Karpas-422 (cell line): ENCODE results near the gene TASP1. TPM values are rescaled to one million over a fixed set of nuclear protein-coding genes. Genes with fewer than 3 reads are reported as not detected.
"Not testable (repeated sequence)": the region's sequence is repeated elsewhere in the genome, so short reads cannot be mapped to it uniquely, and the experiment has no call there.

Experiments
- DNase-seq: peaks from one replicate; pipeline ENCODE4 v3.0.0-alpha.2; 2015
- H2AFZ ChIP-seq: fragments of 200-600 bp; sonication (generic); 2 replicates; pipeline ENCODE4 v1.6.1; 2014; ENCODE audit warnings: antibody characterized with exemption, low read length, mixed read lengths
- H3K27ac ChIP-seq: fragments of 200-600 bp; sonication (generic); 2 replicates; pipeline ENCODE4 v1.5.1; 2014; ENCODE audit warnings: mild to moderate bottlenecking, low read length, moderate library complexity
- H3K27me3 ChIP-seq: fragments of 200-600 bp; sonication (generic); 2 replicates; pipeline ENCODE4 v1.6.1; 2014; ENCODE audit warnings: low read length, mixed read lengths
- H3K36me3 ChIP-seq: fragments of 200-600 bp; sonication (generic); 2 replicates; pipeline ENCODE4 v1.6.1; 2014; ENCODE audit warnings: low read length, mixed read lengths; ENCODE audit not compliant: insufficient read depth
- H3K4me1 ChIP-seq: fragments of 200-600 bp; sonication (generic); 2 replicates; pipeline ENCODE4 v1.6.1; 2014; ENCODE audit warnings: mild to moderate bottlenecking, low read length, mixed read lengths
- H3K4me2 ChIP-seq: fragments of 200-600 bp; sonication (generic); 2 replicates; pipeline ENCODE4 v1.6.1; 2014; ENCODE audit warnings: low read length, low read depth, mild to moderate bottlenecking; ENCODE audit not compliant: poor library complexity, severe bottlenecking
- H3K4me3 ChIP-seq: fragments of 200-600 bp; sonication (generic); 2 replicates; pipeline ENCODE4 v1.5.1; 2014; ENCODE audit warnings: mild to moderate bottlenecking, antibody characterized with exemption, low read length, mixed read lengths
- H3K79me2 ChIP-seq: fragments of 200-600 bp; sonication (generic); 2 replicates; pipeline ENCODE4 v1.6.1; 2014; ENCODE audit warnings: mild to moderate bottlenecking, low read length, mixed read lengths
- H3K9ac ChIP-seq: fragments of 200-600 bp; sonication (generic); 2 replicates; pipeline ENCODE4 v1.6.0; 2014; ENCODE audit warnings: low read length
- H3K9me2 ChIP-seq: fragments of 200-600 bp; sonication (generic), shearing (Covaris generic); replicated peaks from 2 replicates; pipeline ENCODE4 v1.6.0; 2014; ENCODE audit warnings: mild to moderate bottlenecking, low read length, moderate library complexity; ENCODE audit not compliant: insufficient read depth
- H3K9me3 ChIP-seq: fragments of 300-700, 200-600 bp; sonication (generic); 2 replicates; pipeline ENCODE4 v1.6.1; 2014; ENCODE audit warnings: low read length, mixed read lengths
- H4K20me1 ChIP-seq: fragments of 200-600 bp; sonication (generic); 2 replicates; pipeline ENCODE4 v1.6.1; 2014; ENCODE audit warnings: mild to moderate bottlenecking, antibody characterized with exemption, low read length, low read depth; ENCODE audit not compliant: insufficient read depth
- total RNA-seq: library from RNA; depleted of rRNA; stranded (reverse); fragments of >200 nt; shearing (Covaris generic); gene quantifications from 2 replicates; pipeline ENCODE4 v1.2.3, GENCODE V29; 2014; ENCODE audit warnings: low replicate concordance

The TASP1 gene
- total RNA-seq, 1 experiment from 2014 or later, result 13.6 TPM

DNA sequence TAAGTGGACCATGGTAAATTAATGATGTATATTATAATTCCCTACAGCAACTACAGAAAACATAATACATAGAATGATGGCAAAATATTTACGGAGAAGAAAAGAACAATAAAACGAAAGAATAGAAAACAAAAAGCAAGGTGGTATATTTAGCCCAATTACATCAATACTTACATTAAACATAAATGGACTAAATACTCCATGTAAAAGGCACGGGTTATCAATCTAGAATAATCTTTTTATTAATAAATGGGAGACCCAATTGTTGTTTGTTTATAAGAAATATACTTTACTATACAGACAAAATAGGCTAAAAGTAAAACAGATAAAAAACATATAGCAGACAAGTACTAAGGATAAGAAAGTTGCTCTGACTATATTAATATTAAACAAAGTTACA, 137.2 kb downstream of the TASP1 start:
- Histone ChIP-seq H3K36me3 (peaks cover 14% of the 10 kb centered on the region; the same call in 1 of the 2 replicates), H3K79me2 (peaks cover 16% of the 10 kb centered on the region), H2AFZ (no peak overlapping the region), H3K4me1 (no peaks in the 10 kb centered on the region), H3K9me3 (peaks cover 22% of the 10 kb centered on the region), H3K9me2 (no peaks in the 10 kb centered on the region), H3K9ac (no peak overlapping the region), H3K27me3 (no peaks in the 10 kb centered on the region), H4K20me1 (no peaks in the 10 kb centered on the region), H3K4me3 (no peak overlapping the region), H3K27ac (no peak overlapping the region), H3K4me2 (no peak overlapping the region)
- no peak for DNase-seq

DNA sequence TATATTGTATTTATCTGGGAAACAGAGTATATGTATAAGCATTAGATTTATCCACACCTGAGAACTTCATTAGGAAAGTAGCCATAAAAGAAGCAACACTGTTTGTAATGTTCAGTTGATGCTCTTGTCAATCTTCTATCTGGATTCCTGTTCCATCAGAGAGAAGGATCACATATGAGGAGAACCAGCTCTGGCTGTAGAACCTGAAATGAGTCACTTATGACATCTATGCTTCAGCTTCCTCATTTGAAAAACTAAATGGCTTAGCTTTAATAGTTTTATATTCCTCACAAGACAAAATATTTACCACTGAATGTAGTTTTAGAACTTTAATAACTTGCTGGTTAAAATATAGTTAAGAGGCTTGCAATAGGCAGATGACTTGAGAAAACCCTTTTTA, 144.7 kb downstream of the TASP1 start:
- Histone ChIP-seq H3K36me3 (0 out of 2 replicates have a peak, but pooled peaks cover 1% of the 10 kb centered on the region), H3K79me2 (peaks cover 16% of the 10 kb centered on the region), H3K4me3 (no peak overlapping the region), H3K4me1 (no peaks in the 10 kb centered on the region), H3K9me2 (no peaks in the 10 kb centered on the region), H3K27me3 (no peaks in the 10 kb centered on the region), H4K20me1 (no peaks in the 10 kb centered on the region), H3K4me2 (no peak overlapping the region), H3K27ac (no peak overlapping the region), H2AFZ (no peak overlapping the region), H3K9me3 (no peaks in the 10 kb centered on the region), H3K9ac (no peak overlapping the region)
- no peak for DNase-seq

DNA sequence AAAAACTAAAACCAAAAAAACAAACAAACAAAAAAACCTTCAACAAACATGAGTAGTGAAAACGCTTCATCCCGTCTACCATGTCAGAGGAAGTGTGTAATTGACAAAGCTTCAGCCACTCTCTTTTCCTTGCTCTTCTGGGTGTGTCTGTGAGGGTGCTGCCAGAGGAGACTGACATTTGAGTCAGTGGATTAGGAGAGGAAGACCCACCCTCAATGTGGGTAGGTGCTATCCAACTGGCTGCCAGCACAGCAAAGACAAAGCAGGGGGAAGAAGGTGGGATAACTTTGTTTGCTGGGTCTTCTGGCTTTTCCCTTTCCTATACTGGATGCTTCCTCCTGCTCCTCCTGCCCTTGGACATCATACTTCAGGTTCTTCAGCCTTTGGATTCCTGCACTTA, 145.6 kb downstream of the TASP1 start:
- no peaks in the 10 kb centered on the region for H3K27me3 ChIP-seq

DNA sequence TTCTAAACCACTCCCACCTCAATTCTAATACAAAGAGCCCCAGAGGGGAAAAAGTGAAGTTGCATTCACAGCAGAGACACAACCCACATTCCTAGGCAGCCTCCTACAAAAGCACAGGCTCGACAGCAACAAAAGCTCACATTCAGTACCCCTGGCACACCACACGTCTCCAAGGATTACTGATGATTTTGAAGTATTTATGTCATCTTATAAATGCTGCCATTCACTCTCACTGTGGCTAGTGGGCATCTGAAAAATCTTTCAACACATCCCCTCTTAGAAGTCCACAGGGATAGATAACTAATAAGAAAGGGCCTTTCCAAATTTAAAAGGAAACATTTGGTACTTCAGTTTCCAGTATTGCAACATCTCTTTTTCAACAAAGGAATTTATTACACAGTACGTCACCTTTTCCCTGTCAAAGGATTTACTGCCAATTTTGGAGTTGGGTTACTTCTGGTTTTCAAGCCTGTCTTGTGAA, 146.7 kb downstream of the TASP1 start:
- Histone ChIP-seq H3K4me3 (no peak overlapping the region), H3K4me1 (no peaks in the 10 kb centered on the region), H3K9me3 (no peaks in the 10 kb centered on the region), H4K20me1 (no peaks in the 10 kb centered on the region), H3K27ac (no peak overlapping the region), H3K79me2 (peaks cover 19% of the 10 kb centered on the region), H3K36me3 (no peaks in the 10 kb centered on the region), H2AFZ (no peak overlapping the region), H3K9me2 (no peaks in the 10 kb centered on the region), H3K9ac (no peak overlapping the region), H3K4me2 (no peak overlapping the region), H3K27me3 (no peaks in the 10 kb centered on the region)
- DNase-seq, result no peak

More for the DNA sequence above, 145.6 kb downstream of the TASP1 start:
- no peaks in the 10 kb centered on the region for H3K9me2 ChIP-seq
- no peaks in the 10 kb centered on the region for H3K4me1 ChIP-seq
- H3K27ac ChIP-seq, result no peak overlapping the region
- H3K79me2 ChIP-seq, result peaks cover 20% of the 10 kb centered on the region
- H2AFZ ChIP-seq, result no peak overlapping the region
- H3K36me3 ChIP-seq, result no peaks in the 10 kb centered on the region
- H4K20me1 ChIP-seq, result no peaks in the 10 kb centered on the region
- H3K4me2 ChIP-seq, result no peak overlapping the region
- H3K9ac ChIP-seq, result no peak overlapping the region
- no peak overlapping the region for H3K4me3 ChIP-seq
- H3K9me3 ChIP-seq, result no peaks in the 10 kb centered on the region
- no peak for DNase-seq

DNA sequence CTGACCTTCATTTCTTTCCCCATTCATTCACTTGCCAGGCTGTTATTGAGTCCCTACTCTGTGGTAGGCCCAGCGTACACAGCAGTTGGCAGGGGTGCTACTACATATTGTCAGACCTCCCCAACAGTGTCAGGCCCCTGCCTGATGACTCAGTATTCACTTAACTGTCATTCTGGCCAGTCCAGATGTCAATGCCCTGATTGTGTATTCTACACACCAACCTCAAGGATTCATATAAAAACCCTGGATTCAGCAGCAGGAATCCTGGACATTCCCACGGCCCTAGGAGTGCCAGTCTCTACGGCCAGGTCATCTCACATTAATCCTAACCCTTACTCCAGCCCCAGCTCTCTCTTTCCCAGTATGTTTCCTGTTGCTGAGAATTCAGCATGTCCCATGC, 151.5 kb downstream of the TASP1 start:
- H3K9ac ChIP-seq, result no peak overlapping the region
- H3K27me3 ChIP-seq, result no peaks in the 10 kb centered on the region
- peaks cover 5% of the 10 kb centered on the region; the same call in 1 of the 2 replicates for H3K36me3 ChIP-seq
- peaks cover 12% of the 10 kb centered on the region; the same call in 1 of the 2 replicates for H3K79me2 ChIP-seq
- H3K9me2 ChIP-seq, result no peaks in the 10 kb centered on the region
- H3K9me3 ChIP-seq, result no peaks in the 10 kb centered on the region
- H3K27ac ChIP-seq, result no peak overlapping the region
- no peaks in the 10 kb centered on the region for H4K20me1 ChIP-seq
- no peak overlapping the region for H3K4me2 ChIP-seq
- H2AFZ ChIP-seq, result no peak overlapping the region
- DNase-seq, result no peak
- H3K4me1 ChIP-seq, result no peaks in the 10 kb centered on the region
- no peak overlapping the region for H3K4me3 ChIP-seq

DNA sequence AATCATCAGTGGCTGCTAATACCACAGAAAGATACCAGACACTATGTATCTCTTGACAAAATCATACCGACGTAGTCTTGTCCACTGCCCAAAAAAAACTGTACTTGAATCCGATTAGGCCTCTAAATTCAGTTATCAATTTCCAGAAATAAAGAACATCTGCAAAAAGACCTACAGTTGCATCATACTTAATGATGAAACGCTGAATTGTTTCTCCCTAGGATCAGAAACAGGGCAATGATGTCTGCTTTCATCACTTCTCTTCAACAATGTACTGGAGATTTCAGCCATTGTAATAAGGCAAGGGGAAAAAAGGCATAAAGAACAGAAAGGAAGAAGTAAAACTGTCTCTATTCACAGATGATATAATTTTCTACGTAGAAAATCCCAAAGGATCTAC, 152.0 kb downstream of the TASP1 start:
- Histone ChIP-seq H3K36me3 (peaks cover 6% of the 10 kb centered on the region; the same call in 1 of the 2 replicates), H3K4me3 (no peak overlapping the region)

DNA sequence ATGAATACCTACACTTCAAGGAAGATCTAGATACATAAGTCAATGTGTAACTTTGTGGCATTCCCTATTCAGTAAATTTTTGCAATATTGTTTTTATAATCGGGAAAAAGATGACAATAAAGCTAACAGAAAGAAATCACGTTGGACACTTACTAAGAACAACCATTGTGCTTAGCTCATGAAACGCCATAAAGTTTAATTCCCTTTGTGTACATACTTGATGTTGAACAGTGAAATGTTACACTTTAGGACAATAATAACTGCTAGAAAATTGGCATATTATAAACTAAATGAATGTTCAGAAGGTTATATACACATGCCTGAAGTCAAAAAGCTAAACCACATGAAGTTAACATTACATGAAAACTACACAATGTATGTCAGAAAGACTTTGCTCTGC, 153.2 kb downstream of the TASP1 start:
- peaks cover 12% of the 10 kb centered on the region; the same call in 1 of the 2 replicates for H3K79me2 ChIP-seq
- no peak overlapping the region for H3K4me2 ChIP-seq
- H3K27me3 ChIP-seq, result no peaks in the 10 kb centered on the region
- no peaks in the 10 kb centered on the region for H3K9me3 ChIP-seq
- no peaks in the 10 kb centered on the region for H3K4me1 ChIP-seq
- H4K20me1 ChIP-seq, result no peaks in the 10 kb centered on the region
- H3K36me3 ChIP-seq, result peaks cover 6% of the 10 kb centered on the region; the same call in 1 of the 2 replicates
- no peak overlapping the region for H3K27ac ChIP-seq
- H3K9ac ChIP-seq, result no peak overlapping the region
- no peaks in the 10 kb centered on the region for H3K9me2 ChIP-seq
- H2AFZ ChIP-seq, result no peak overlapping the region
- no peak overlapping the region for H3K4me3 ChIP-seq
- DNase-seq, result no peak

More for the DNA sequence above, 152.0 kb downstream of the TASP1 start:
- H3K9me3 ChIP-seq, result no peaks in the 10 kb centered on the region
- no peaks in the 10 kb centered on the region for H3K27me3 ChIP-seq
- H3K4me2 ChIP-seq, result no peak overlapping the region
- H2AFZ ChIP-seq, result no peak overlapping the region
- H4K20me1 ChIP-seq, result no peaks in the 10 kb centered on the region
- no peak overlapping the region for H3K9ac ChIP-seq
- no peaks in the 10 kb centered on the region for H3K4me1 ChIP-seq
- H3K79me2 ChIP-seq, result peaks cover 12% of the 10 kb centered on the region; the same call in 1 of the 2 replicates
- no peak overlapping the region for H3K27ac ChIP-seq
- no peak for DNase-seq
- H3K9me2 ChIP-seq, result no peaks in the 10 kb centered on the region

DNA sequence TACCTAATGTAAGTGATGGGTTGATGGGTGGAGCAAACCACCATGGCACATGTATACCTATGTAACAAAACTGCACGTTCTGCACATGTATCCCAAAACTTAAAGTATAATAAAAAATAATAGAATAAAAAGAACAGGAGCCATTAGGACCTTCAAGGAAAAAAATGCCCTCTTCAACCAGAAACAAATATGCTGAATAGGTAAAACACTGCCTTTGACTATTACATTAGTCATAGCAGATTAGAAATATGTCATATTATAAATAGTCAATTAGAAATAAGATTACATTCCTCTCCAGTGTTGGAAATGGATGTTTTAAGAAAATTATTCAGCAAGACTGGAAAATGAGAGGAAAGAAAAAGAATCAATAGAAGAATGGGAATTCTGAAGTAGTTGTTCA, 153.7 kb downstream of the TASP1 start:
- not testable (repeated sequence) for H3K27ac ChIP-seq, H3K4me1 ChIP-seq, H3K4me2 ChIP-seq, H4K20me1 ChIP-seq, H3K9ac ChIP-seq, H2AFZ ChIP-seq, DNase-seq, H3K27me3 ChIP-seq, H3K36me3 ChIP-seq, H3K4me3 ChIP-seq, H3K9me3 ChIP-seq, H3K9me2 ChIP-seq
- H3K79me2 ChIP-seq, result peaks cover 12% of the 10 kb centered on the region; the same call in 1 of the 2 replicates
